LNCaP clone FGC (cell line): Measurements from ENCODE around the gene CRKL.
"Not testable (repeated sequence)": the region's sequence is repeated elsewhere in the genome, so short reads cannot be mapped to it uniquely, and the experiment has no call there.

Experiments used
- DNase-seq: peaks from one replicate; pipeline ENCODE4 v3.0.0-alpha.2; 2011; ENCODE audit warnings: low read depth
- H3K4me3 ChIP-seq: 2 replicates; pipeline ENCODE4 v1.5.1; 2011; ENCODE audit warnings: mild to moderate bottlenecking, low read depth, low read length, control low read depth
- CTCF ChIP-seq: IDR thresholded peaks from 2 replicates; pipeline ENCODE4 v1.5.1; 2012; ENCODE audit warnings: mild to moderate bottlenecking; ENCODE audit not compliant: control insufficient read depth, insufficient read depth; ENCODE audit errors: extremely low read depth

The CRKL gene

GRCh38 chr22:20937794-20938671 lies 20.8 kb downstream of the CRKL start:
- no peak for DNase-seq
- H3K4me3 ChIP-seq = no peak overlapping the region
- TF ChIP-seq CTCF = no peak

- not testable (repeated sequence) for H3K4me3 ChIP-seq, DNase-seq
These were observed 22.4 kb downstream of the CRKL start for GRCh38 chr22:20939457-20940185.

- no peak overlapping the region for H3K4me3 ChIP-seq
- TF ChIP-seq CTCF = no peak
- no peak for DNase-seq
These were observed 23.0 kb downstream of the CRKL start for GRCh38 chr22:20940186-20940651.

- TF ChIP-seq CTCF = no peak
- DNase-seq = no peak
- H3K4me3 ChIP-seq = no peak overlapping the region
These were observed 23.7 kb downstream of the CRKL start for GRCh38 chr22:20940904-20941385.

- DNase-seq = not testable (repeated sequence)
These were observed 25.1 kb downstream of the CRKL start for GRCh38 chr22:20942203-20942902.

GRCh38 chr22:20943104-20943933 lies 26.1 kb downstream of the CRKL start:
- no peak for DNase-seq
- H3K4me3 ChIP-seq = no peak overlapping the region
- no peak for TF ChIP-seq CTCF

More at GRCh38 chr22:20942203-20942902, 25.1 kb downstream of the CRKL start:
- H3K4me3 ChIP-seq = not testable (repeated sequence)

- no peak overlapping the region for H3K4me3 ChIP-seq
- TF ChIP-seq CTCF = no peak
- DNase-seq = no peak
These were observed 26.8 kb downstream of the CRKL start for GRCh38 chr22:20944042-20944441.
